GM23338 (cell line): ENCODE measurements around the gene RALGPS1. TPM values are rescaled to one million over a fixed set of nuclear protein-coding genes. Genes with fewer than 3 reads are reported as not detected.

Experiments used
- ATAC-seq: fragments of 200-7000 bp; cut with Tn5 transposase; 3 replicates; pipeline ENCODE4 v1.9.1; 2020
- DNase-seq: peaks from one replicate; pipeline ENCODE4 v3.0.0-alpha.2; 2015; ENCODE audit warnings: low spot score
- H2AFZ ChIP-seq: fragments of 200-600 bp; sonication (generic); 2 replicates; pipeline ENCODE4 v1.8.0; 2016; ENCODE audit warnings: antibody characterized with exemption, mild to moderate bottlenecking, moderate library complexity
- H3F3A ChIP-seq: fragments of 200-600 bp; sonication (generic); replicated peaks from 2 replicates; pipeline ENCODE4 v1.8.0; 2017; ENCODE audit warnings: antibody characterized with exemption, mixed run types, low read depth
- H3K27ac ChIP-seq: fragments of 200-600 bp; sonication (generic); 2 replicates; pipeline ENCODE4 v1.6.1; 2016; ENCODE audit warnings: low read depth
- H3K27me3 ChIP-seq: fragments of 200-600 bp; sonication (generic); 2 replicates; pipeline ENCODE4 v1.8.0; 2016; ENCODE audit warnings: mild to moderate bottlenecking, mixed run types, moderate library complexity; ENCODE audit not compliant: insufficient read depth
- H3K36me3 ChIP-seq: fragments of 200-600 bp; sonication (generic); 2 replicates; pipeline ENCODE4 v1.8.0; 2016; ENCODE audit warnings: mild to moderate bottlenecking; ENCODE audit not compliant: insufficient read depth
- H3K4me1 ChIP-seq: fragments of 200-600 bp; sonication (generic); 2 replicates; pipeline ENCODE4 v1.8.0; 2016; ENCODE audit warnings: mild to moderate bottlenecking, moderate library complexity; ENCODE audit not compliant: insufficient read depth
- H3K4me2 ChIP-seq: fragments of 200-600 bp; sonication (generic); 2 replicates; pipeline ENCODE4 v1.7.1; 2017; ENCODE audit warnings: mixed run types
- H3K4me3 ChIP-seq: fragments of 200-600 bp; sonication (generic); 2 replicates; pipeline ENCODE4 v1.6.1; 2016; ENCODE audit warnings: mixed run types
- H3K79me2 ChIP-seq: fragments of 200-600 bp; sonication (generic); replicated peaks from 2 replicates; pipeline ENCODE4 v1.8.0; 2017; ENCODE audit warnings: mild to moderate bottlenecking; ENCODE audit not compliant: insufficient read depth
- H3K9me2 ChIP-seq: fragments of 200-600 bp; sonication (generic); 2 replicates; pipeline ENCODE4 v1.8.0; 2017; ENCODE audit not compliant: insufficient read depth
- H4K20me1 ChIP-seq: fragments of 200-600 bp; sonication (generic); replicated peaks from 2 replicates; pipeline ENCODE4 v1.8.0; 2017; ENCODE audit warnings: mild to moderate bottlenecking; ENCODE audit not compliant: insufficient read depth
- H3K27ac Mint-ChIP-seq: 2 replicates; pipeline ENCODE4 v1.8.0; 2020; ENCODE audit warnings: inconsistent platforms, mild to moderate bottlenecking, moderate library complexity, mixed read lengths
- H3K27me3 Mint-ChIP-seq: 3 replicates; pipeline ENCODE4 v1.8.0; 2022; ENCODE audit warnings: low read depth, mild to moderate bottlenecking, moderate library complexity, mixed read lengths, inconsistent platforms; ENCODE audit not compliant: insufficient read depth, poor library complexity
- H3K36me3 Mint-ChIP-seq: 3 replicates; pipeline ENCODE4 v1.8.0; 2021; ENCODE audit warnings: low read depth, mild to moderate bottlenecking, inconsistent platforms, moderate library complexity, mixed read lengths
- H3K4me1 Mint-ChIP-seq: 3 replicates; pipeline ENCODE4 v1.8.0; 2020; ENCODE audit warnings: mild to moderate bottlenecking, inconsistent platforms, mixed read lengths
- H3K4me3 Mint-ChIP-seq: 3 replicates; pipeline ENCODE4 v1.8.0; 2021; ENCODE audit warnings: moderate library complexity, mild to moderate bottlenecking, inconsistent platforms, mixed read lengths
- H3K9me3 Mint-ChIP-seq: 3 replicates; pipeline ENCODE4 v1.8.0; 2020; ENCODE audit warnings: moderate library complexity, mild to moderate bottlenecking, inconsistent platforms, mixed read lengths
- CTCF ChIP-seq, 2 experiments: fragments of 200-600 bp in 1 of 2; sonication (generic) in 1 of 2; conservative IDR thresholded peaks; 2 replicates each; pipeline versions ENCODE4 v1.5.1 to v1.6.1; 2016 to 2017; ENCODE audit warnings: antibody characterized with exemption in 2 of 2, low read depth in 2 of 2, mild to moderate bottlenecking in 2 of 2, moderate library complexity in 1 of 2
- POLR2AphosphoS5 ChIP-seq: IDR thresholded peaks from 2 replicates; pipeline ENCODE4 v1.6.1; 2016; ENCODE audit warnings: antibody characterized with exemption, low read depth
- REST ChIP-seq: IDR thresholded peaks from one replicate; pipeline ENCODE4 v1.6.1; 2018; ENCODE audit warnings: antibody characterized with exemption; ENCODE audit not compliant: unreplicated experiment
- polyA plus RNA-seq: library from polyadenylated mRNA; unstranded; fragments of >200 nt; fragmentation: Nextera tagmentation; extraction: Ambion mirVana; gene quantifications from 2 replicates; pipeline ENCODE4 v1.2.1, GENCODE V29; 2016
- total RNA-seq: library from RNA; depleted of rRNA; stranded (reverse); fragments of >200 nt; shearing (Covaris generic); gene quantifications from 2 replicates; pipeline ENCODE4 v1.2.3, GENCODE V29; 2014

The RALGPS1 gene
- total and polyA plus RNA-seq, 2 experiments from 2014 or later = 18.2 to 57.1 TPM

GRCh38 chr9:127181595-127182190 lies 267.1 kb downstream of the RALGPS1 start:
- no peaks in the 10 kb centered on the region for H3K9me3 Mint-ChIP-seq
- TF ChIP-seq CTCF (conservative IDR thresholded peaks at IDR 0.05; ENCODE audit: low read depth in 2 of 2) (no peak), POLR2AphosphoS5 (no peak), REST (no peak)
- Histone ChIP-seq H3K4me3 (no peak overlapping the region), H3K9me2 (no peaks in the 10 kb centered on the region), H3K4me1 (peaks cover 7% of the 10 kb centered on the region; the same call in 1 of the 2 replicates), H3K27ac (no peak overlapping the region), H4K20me1 (no peaks in the 10 kb centered on the region; the same call in 1 of the 2 replicates), H3K27me3 (no peaks in the 10 kb centered on the region), H3K36me3 (no peaks in the 10 kb centered on the region), H3K79me2 (no peaks in the 10 kb centered on the region), H3K4me2 (no peak overlapping the region), H3F3A (no peaks in the 10 kb centered on the region), H2AFZ (no peak overlapping the region)
- DNase-seq (no peak), ATAC-seq (no peak)
- peaks cover 12% of the 10 kb centered on the region for H3K4me1 Mint-ChIP-seq
- H3K36me3 Mint-ChIP-seq = peaks cover 3% of the 10 kb centered on the region; the same call in 1 of the 3 replicates
- peaks cover 4% of the 10 kb centered on the region for H3K27me3 Mint-ChIP-seq
- H3K4me3 Mint-ChIP-seq = no peak overlapping the region
- no peak overlapping the region for H3K27ac Mint-ChIP-seq

- peak; percentile 30 for ATAC-seq
- no peaks in the 10 kb centered on the region for H3K27me3 ChIP-seq
- no peaks in the 10 kb centered on the region for H3K9me2 ChIP-seq
- H3K4me2 ChIP-seq = no peak overlapping the region; the same call in 1 of the 2 replicates
- H2AFZ ChIP-seq = no peak overlapping the region
- peak; percentile 27 for DNase-seq
- Mint-ChIP-seq H3K27ac (no peak overlapping the region), H3K36me3 (peaks cover 3% of the 10 kb centered on the region; the same call in 1 of the 3 replicates), H3K27me3 (peaks cover 6% of the 10 kb centered on the region), H3K4me3 (no peak overlapping the region), H3K4me1 (peaks cover 12% of the 10 kb centered on the region), H3K9me3 (no peaks in the 10 kb centered on the region)
- no peaks in the 10 kb centered on the region; the same call in 1 of the 2 replicates for H4K20me1 ChIP-seq
- no peaks in the 10 kb centered on the region for H3K36me3 ChIP-seq
- no peak for TF ChIP-seq REST
- H3F3A ChIP-seq = no peaks in the 10 kb centered on the region
- peaks cover 7% of the 10 kb centered on the region; the same call in 1 of the 2 replicates for H3K4me1 ChIP-seq
- H3K4me3 ChIP-seq = no peak overlapping the region
- no peaks in the 10 kb centered on the region for H3K79me2 ChIP-seq
- H3K27ac ChIP-seq = no peak overlapping the region
Measured at GRCh38 chr9:127182901-127183746, 268.5 kb downstream of the RALGPS1 start.
